ENCODE results near the gene LPAR5. TPM values are rescaled to one million over a fixed set of nuclear protein-coding genes. Genes with fewer than 3 reads are reported as not detected.
A peak's percentile ranks its signal among the peaks of the same experiment; 100 is the strongest.

The LPAR5 gene
- total RNA-seq, 1 experiment from 2014 or later = 14.8 TPM

DNA sequence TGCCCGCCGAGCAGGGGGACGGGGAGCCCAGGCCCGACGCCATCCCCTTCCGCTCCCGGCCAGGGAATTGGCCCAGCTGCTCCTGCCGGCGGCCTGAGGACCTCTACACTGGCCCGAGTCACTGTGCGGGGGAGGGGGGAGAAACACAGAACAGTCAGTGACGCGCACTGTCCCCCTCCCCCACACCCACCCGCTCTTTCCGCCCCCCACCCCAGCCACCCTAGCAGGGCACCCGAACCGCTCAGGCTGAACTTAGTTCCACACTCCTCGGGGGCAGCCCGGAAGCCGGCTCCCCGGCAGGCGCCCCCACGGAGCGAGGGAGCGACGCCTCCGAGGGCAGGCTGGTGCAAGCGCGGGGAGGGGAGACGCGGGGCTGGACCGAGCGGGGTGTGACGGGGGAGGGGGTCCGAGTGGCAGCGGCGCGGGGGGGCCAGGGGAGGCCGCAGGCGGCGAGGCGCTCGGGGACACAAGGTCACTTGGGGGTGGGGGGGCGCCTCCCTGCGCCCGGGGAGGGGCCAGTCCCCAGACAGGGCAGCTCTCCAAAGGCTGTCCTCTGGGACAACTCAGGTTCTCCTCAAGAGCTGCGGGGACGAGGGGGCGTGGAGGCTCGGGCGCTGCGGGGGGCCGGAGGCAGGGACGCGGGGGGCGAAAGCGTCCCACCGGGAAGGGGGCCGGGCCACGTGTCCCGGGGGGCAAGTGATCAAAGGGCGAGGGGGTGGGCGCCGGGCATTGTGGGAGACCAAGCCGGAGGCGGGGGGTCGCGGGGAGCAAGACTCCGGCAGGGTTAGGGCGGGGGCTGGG, 29.2 kb downstream of the LPAR5 start:
- Histone ChIP-seq H3K4me1 (replicated peaks; ENCODE audit: insufficient read depth) (peaks cover 35% of the 10 kb centered on the region), H4K20me1 (ENCODE audit: insufficient read depth) (peaks cover 45% of the 10 kb centered on the region), H3K36me3 (ENCODE audit: low read depth) (peaks cover 31% of the 10 kb centered on the region), H3K27ac (no peak overlapping the region; the same call in 1 of the 2 replicates), H3K79me2 (ENCODE audit: low read depth) (peaks cover 47% of the 10 kb centered on the region), H3K9me2 (ENCODE audit: insufficient read depth) (no peaks in the 10 kb centered on the region), H3K4me2 (peak overlapping the region; percentile 94), H3K4me3 (peak overlapping the region; percentile 88), H3K9me3 (ENCODE audit: insufficient read depth, low read depth) (no peaks in the 10 kb centered on the region), H3F3A (ENCODE audit: insufficient read depth, low read depth) (peaks cover 42% of the 10 kb centered on the region), H2AFZ (peak overlapping the region; percentile 79), H3K27me3 (ENCODE audit: insufficient read depth, low read depth) (no peaks in the 10 kb centered on the region)
- DNase-seq = peak; percentile 39 to 40
- CTCF ChIA-PET = interaction anchor here (0.7 to 0.8 kb wide), 2 partner anchors 147 to 503 kb away, joined by 3 to 4 read pairs; partner anchors contain the start of gene MLF2
- POLR2A ChIA-PET (ENCODE audit: unreplicated experiment) = interaction anchor here (0.5 to 0.7 kb wide), 2 partner anchors 261 to 697 kb away, joined by 3 to 6 read pairs; no protein-coding TSS in a partner anchor
- intact Hi-C loops (cut with micrococcal nuclease; ENCODE audit: unreplicated experiment) = loop anchor here (1.0 kb wide), 1 partner anchor 20 kb away; no protein-coding TSS in a partner anchor
- BruUV-seq (replicated peaks) = no TSS peak
- TF ChIP-seq CTCF (conservative IDR thresholded peaks at IDR 0.05) (no peak), EZH2 (IDR thresholded peaks at IDR 0.05; ENCODE audit: low read depth) (no peak)

DNA sequence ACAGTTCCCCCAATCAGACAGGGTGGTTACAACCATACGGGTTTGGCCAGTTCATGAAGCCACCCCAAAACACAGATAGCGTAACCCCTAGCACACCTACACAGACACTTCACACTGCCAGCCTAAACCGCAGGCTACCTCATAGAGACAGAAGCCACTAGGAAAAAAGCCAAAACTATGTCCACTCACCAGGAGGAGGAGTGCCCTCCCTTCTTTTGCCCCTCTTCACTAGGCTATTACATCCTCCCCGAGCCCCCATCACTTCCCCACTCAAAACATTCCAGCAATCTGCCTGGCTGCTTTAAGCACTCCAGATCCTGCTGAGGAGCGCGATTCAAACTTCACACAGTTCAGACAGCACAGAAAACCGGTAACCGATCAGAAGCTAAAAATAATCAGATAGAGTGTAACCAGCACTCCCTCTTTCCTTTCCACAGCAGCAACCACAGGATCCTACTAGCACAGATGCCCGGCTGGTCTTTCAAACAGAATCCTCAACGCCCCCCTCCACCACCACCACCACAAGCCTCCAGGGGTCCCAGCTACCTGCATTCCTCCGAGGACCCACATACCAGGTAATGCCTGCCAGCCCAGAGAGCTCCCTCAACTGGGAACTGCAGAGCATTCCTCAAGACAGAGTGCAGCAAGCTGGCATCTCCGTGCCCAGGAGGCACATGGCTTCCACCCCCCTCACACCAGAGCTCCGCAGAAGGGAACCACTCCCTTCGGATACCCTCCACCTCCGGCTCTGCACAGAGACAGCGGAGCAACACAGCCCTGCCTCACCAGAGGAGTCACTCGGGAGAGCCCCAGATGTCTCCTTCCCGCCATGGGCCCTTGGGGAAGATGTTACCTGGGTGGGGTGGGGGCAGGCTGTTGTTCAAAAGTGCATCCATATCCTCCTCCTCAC, 30.1 kb downstream of the LPAR5 start:
- Histone ChIP-seq H2AFZ (peak overlapping the region; percentile 46; the same call in 1 of the 2 replicates), H3K9me2 (ENCODE audit: insufficient read depth) (no peaks in the 10 kb centered on the region), H3K9me3 (ENCODE audit: insufficient read depth, low read depth) (no peaks in the 10 kb centered on the region), H3K27ac (no peak overlapping the region), H3K4me2 (peak overlapping the region; percentile 94), H3K4me1 (replicated peaks; ENCODE audit: insufficient read depth) (peaks cover 32% of the 10 kb centered on the region), H3K36me3 (ENCODE audit: low read depth) (peaks cover 39% of the 10 kb centered on the region), H3K27me3 (ENCODE audit: insufficient read depth, low read depth) (no peaks in the 10 kb centered on the region), H3K79me2 (ENCODE audit: low read depth) (peaks cover 54% of the 10 kb centered on the region), H4K20me1 (ENCODE audit: insufficient read depth) (peaks cover 52% of the 10 kb centered on the region), H3F3A (ENCODE audit: insufficient read depth, low read depth) (peaks cover 41% of the 10 kb centered on the region), H3K4me3 (peak overlapping the region; percentile 88)
- TF ChIP-seq EZH2 (IDR thresholded peaks at IDR 0.05; ENCODE audit: low read depth) = no peak
- TF ChIP-seq CTCF (conservative IDR thresholded peaks at IDR 0.05) = no peak; the same call in 1 of the 2 replicates
- ChIA-PET POLR2A (ENCODE audit: unreplicated experiment) (interaction anchor here (0.6 kb wide), 2 partner anchors 17 to 51 kb away, joined by 4 to 9 read pairs; no protein-coding TSS in a partner anchor), CTCF (interaction anchor here (0.7 to 0.8 kb wide), 2 partner anchors 73 to 148 kb away, joined by 3 read pairs; partner anchors contain the start of gene MLF2)
- peak; percentile 31 to 41 for DNase-seq
- intact Hi-C loops (cut with micrococcal nuclease; ENCODE audit: unreplicated experiment) = loop anchor here (1.0 kb wide), 1 partner anchor 19 kb away; no protein-coding TSS in a partner anchor
- TSS peak; percentile 33 for BruUV-seq (replicated peaks)

All from PC-9 (cell line).